T-helper 22 cell (primary cell): ENCODE results near the gene RTL10.

Experiments
- DNase-seq: peaks from one replicate; pipeline ENCODE4 v3.0.0-alpha.2; 2020; ENCODE audit warnings: low read depth

The RTL10 gene, protein sequence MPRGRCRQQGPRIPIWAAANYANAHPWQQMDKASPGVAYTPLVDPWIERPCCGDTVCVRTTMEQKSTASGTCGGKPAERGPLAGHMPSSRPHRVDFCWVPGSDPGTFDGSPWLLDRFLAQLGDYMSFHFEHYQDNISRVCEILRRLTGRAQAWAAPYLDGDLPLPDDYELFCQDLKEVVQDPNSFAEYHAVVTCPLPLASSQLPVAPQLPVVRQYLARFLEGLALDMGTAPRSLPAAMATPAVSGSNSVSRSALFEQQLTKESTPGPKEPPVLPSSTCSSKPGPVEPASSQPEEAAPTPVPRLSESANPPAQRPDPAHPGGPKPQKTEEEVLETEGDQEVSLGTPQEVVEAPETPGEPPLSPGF

DNA sequence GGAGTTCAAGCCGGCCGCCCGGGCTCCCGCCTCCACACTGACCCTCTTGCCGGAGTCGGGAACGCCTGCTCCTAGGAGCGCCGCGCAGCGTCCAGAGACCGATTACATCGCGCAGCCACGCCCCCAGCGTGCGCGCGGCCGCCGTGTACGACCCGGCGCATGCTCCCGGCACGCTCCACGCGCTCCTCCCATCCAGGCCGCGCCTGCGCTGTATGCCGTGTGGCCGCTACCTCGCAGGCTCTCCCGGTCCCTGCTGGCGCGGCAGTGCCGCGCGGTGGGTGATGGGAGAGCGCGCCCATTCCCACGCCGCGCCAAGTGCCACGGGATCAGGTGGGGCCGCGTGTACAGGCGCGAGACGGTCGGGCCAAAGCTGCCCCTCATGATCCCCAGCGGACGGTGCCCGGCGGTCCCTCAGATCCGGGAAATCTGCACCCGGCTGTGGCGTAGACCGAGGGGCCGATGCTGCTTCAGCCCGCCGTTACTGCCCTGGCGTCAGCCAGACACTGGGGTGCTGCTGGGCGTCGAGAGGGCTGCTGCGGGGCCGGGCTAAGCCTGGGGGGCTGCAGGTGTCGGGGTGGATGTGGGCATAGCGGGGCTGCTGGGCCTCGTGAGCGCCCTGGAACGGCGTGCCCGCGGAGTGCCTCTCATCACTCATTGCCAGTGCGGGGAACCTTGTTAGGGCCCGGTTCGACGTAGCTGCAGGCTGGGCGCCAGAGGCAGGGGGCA, at the start of gene RTL10, which contains the start of gene GNB1L:
RTL10 (minus strand) TSS at position 97 of the 726 bp plus-strand sequence. CDS start 2,613 bp downstream, outside the sequence.
GNB1L (minus strand) TSS at position 97 of the 726 bp plus-strand sequence. CDS start 33,519 bp downstream, outside the sequence.
- DNase-seq = peak; percentile 90

DNA sequence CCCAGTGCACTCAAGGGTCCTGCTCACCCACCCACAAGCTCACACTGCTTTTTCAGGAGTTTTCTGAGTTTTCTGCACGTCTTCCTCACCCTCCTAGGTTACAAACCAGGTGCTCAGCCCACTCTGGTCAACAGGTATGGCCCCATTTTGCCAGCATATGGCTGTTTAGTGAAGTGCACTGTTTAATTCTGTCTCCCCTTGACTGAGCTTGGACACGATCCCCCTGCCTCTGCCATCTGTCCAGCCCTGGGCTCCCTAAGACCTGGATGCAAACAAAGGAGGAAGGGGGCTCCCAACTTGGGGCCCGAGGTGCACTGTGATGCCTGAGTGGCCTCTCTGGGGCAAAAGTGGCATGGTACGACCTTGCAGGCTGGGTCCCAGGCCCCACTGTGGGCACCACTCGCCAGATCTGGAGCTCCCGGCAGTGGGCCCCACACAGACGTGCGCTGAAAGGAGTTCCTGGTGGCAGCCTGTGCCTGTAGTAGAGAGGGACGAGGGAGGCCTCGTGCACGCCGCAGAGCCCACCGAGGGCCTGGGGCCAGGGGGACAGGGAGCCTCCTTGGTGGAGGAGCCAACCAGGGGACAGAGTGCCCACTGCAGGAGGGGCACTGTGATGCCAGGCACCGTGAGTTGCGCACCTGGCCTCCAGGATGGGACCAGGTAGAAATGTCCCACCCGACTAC, 49.6 kb upstream of the RTL10 start:
- DNase-seq = no peak

DNA sequence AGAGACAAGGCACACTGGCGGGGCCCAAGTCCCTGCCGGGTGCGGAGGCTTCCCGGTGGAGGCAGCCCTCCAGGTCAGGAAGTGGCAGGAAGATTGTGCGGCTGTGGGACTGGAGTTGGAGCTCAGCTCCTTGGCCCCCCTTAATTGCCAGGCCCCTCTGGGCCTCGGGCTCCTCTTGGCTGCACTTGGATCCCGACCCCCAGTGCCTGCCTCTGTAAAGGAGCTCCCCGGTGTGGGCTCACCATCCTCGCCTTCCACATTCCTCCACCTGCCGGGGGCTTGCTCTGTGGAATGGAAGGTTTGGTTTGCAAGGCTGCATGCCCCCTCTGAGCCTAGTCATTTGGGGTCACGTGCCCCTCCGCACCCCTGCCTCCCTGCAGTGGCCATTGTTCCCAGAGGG, 48.8 kb upstream of the RTL10 start:
- DNase-seq = no peak

DNA sequence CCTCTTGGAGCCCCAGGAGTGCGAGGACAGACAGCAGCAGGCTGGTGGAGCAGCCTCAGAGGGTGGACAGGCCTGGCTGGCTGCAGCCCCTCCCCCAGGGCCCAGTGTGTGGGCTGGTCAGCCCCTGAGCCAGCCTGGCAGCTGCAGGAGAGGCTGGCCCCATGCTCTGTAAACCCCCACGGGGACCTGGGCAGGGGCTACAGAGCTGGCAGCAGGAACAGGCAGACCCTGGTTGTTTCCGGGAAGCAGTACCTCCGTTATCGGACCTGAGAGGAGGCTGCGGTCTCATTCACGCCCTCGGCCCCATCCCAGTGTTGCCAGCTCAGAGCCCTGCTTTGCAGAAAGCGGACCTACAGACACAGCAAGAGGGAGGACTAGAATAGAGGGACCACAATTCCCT, 48.4 kb upstream of the RTL10 start:
- DNase-seq = no peak

DNA sequence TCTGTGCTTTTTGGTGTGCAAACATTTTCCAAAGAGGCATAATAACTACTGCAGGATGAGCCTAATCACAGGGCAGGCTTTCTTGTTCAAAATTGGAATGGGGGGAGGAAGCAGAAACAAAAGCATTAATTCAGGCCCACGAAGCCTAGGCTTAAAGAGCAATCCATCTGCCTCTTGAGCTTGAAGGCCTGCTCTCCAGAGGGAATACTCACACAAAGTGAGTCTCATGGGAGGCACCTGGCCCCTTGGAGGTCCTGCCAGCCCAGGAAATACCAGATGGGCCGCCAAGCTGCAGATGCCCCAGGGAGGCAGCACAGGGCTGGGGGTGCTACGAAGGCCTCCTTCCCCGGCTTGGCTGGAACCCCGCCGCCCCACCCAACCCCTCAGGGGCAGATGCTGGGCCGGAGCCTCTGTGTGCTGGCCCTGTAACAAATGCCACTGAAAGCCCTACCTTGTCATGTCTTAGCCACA, 47.6 kb upstream of the RTL10 start:
- no peak for DNase-seq

DNA sequence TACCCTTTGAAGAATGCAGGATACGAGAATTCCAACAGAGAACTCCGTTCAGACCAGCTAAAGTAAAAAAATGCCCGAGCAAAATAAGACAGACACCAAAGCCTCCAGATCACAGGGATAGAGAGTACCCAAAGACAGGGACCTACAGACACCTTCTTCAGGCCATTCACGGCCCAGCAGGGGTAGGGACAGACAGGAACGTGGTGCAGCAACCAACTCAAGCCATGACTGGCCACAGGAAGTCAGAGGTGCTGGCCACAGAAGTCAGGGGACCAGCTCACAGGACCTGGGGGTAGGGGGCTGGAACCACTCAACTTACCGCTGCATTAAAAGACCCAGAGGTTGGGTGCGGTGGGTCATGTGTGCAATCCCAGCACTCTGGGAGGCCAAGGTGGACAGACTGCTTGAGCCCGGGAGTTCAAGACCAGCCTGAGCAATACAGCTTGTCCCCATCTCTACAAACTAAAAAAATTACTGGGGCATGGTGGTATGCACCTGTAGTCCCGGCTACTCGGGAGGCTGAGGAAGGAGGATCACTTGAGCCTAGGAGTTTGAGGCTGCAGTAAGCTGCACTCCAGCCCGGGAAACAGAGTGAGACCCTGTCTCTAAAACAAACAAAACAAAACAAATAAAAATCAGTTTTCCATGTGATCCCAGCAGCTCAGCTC, 47.0 kb upstream of the RTL10 start:
- no peak for DNase-seq

DNA sequence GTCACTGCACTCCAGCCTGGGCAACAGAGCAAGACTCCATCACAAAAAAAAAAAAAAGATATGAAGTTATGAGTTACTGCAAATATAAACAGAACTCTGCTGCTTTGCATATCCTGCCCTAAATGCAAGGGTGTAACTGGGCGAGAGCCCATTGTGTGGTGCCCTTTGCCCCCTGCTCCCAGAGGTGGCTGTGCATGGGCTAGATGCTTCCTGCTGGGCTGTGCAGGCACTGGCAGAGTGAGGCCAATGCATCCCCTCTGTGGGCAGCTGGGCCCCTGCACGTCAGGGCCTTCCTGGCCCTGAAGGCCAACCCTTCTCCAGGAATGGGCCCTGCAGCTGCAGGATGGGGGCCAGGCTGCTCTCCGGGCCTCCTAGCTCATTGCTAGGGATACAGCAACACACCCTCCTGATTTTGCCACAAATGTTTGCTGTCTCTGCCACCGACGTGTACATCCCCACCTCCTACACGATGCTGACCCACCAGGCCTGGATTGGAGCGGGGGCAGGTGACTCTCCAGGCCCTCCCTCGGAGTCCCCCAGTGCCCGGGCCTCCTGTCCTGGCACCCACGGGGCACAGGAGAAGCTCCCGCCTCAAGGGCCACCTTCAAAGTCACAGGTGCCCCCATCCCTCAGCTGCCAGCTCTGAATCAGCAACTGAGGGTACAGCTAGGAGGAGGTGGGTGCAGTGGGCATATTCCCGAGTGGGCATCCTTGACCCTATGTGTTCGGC, 46.2 kb upstream of the RTL10 start:
- DNase-seq = no peak

DNA sequence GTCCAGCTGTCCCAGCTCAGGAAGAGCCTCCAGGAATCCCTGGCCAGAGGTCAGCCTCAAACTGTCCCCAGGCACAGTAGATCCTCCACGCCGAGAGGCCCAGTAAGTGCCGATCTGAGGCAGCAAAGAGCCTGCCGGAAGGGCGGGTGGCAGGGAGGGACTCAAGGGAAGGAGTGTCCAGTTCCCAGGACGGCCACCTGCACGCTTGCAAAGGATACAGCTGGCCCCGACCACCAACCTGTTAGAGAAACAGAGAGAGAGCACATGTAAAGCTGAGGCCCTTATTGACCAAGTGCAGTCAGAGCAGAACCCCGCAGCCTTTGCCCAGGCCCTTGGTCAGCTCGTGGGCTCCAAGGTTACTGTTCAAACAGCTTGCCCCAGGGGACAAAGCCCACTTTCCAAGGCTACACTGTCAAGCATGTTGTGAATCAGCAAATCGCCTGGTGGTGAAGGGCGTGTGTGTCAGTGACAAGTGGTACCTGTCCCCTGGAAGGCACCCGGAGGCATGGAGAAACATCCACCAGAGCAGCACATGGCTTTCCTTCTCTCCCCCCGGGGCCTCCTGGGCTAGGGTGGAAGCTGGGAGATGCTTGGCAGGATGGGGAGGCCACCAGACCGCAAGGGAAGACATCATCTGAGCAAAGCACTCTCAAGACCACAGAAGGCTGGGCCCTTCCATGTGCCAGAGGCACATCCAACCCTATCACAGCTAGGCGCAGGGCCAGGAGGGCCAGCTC, 44.3 kb upstream of the RTL10 start:
- no peak for DNase-seq

DNA sequence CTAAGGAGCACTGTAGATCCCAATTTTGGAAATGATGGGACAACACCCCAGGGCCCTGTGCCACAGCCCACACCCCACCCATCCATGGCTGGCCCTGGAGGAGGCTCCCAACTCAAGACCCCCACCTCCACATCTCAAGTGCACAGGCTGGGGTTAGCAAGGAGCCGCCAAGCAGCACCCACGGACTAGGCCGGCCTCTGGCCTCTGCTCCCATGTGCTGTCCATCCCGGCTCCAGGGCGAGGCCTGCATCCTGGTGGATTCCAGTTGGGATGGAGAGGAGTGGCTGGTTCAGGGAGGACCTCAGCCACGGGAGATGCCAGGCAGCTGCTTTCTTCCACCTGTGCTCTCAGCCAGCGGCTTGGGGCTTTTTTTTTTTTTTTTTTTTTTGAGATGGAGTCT, 43.5 kb upstream of the RTL10 start:
- no peak for DNase-seq

DNA sequence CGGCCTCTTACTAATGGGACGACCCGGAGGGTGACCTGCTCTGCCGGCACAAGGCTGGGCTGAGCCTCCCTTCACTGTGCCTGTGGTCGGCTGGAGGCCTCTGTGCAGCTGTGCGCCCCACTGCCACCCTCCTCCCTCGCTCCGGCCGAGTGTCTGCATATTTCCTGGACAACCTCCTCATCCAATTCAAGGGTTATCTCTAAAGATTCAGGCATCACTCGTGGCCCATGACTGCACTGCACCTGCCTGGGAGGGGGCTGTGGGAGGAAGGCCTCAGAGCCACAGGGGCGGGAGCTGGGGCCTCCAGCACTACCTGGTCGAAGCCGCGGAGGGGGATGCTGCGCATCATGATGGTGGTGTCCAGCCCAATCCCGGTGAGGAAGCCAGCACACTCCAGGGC, 43.1 kb upstream of the RTL10 start:
- DNase-seq = no peak

DNA sequence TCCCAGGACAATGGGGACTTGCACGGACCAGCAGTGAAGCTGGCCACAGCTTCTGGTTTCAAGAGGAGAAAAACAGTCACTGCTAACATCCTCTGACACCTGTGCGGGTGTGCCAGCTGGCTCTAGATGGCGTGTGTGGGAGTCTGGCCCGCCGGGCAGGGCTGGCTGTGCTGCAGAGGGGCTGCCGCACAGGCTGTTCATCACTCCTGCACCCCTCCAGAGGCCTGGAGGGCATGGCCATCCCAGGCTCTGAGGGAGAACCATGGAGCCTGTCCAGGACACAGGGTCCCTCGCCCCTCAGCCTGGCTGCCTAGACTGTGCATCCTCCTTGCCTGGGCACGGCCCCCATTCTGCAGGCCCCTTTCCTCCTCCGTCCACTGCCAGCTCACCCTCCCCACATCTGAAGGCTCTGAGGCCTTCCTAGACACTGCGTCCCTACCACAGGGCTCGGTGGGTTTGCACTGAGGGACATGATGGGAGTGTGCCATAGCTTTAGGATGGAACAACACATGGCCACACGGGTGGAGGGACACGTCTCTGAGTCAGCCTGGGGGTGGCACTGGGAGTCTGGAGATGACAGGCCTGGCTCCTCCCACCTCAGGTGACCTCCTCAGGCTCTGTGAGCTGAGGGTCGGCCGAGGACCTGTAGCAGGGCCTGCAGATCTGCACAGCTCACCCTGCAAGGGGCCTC, 42.1 kb upstream of the RTL10 start:
- no peak for DNase-seq

DNA sequence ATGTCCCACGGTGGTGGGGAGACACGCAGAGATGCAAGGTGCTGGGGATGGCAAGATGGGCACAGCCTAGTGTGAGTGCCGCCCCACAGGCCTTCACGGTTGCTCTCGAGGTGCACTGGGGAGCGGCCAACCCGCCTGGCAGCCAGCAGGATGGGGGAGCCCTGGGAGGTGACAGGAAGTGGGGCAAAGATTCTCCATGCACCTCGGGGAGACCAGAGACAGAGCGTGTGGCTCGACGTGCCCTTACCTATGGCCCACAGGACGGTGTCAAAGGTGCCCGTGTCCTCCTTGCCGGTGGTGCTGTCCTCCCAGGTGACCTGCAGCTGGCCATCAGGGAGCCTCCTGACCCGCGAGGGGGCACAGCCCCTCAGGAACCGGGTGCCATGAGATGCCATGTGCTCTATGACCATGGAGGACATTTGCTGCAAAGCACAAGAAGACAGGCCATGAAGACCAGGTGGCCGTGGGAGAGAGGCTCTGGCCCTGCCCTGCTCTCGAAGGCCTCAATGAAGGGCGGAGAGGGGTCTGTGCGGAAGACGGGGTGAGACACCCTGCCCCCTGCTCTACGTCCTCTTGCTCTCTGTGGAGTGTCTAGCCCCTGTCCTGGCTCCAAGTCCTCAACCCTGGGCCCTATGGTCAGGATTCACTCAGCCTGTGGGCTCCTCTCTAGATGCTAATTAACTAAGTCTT, 40.6 kb upstream of the RTL10 start:
- no peak for DNase-seq

DNA sequence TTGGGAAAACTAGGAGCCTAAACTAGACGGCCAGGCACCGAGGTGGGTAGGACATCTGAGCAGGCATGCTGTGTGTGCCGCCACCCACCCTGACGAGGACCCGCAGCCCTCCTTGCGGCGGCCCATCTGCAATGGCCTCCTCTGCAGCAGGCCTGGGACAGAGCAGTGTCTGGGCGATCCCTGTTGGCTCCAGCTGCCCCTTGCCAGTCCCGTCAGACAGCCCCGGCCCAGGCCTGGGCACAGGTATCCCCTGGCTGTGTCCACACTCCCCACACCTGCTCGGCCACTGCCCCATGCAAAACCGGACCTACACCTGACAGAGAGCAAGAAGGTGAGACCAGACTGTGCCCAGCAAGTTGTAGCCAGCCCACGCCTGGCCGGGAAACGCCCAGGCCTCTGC, 38.7 kb upstream of the RTL10 start:
- no peak for DNase-seq

DNA sequence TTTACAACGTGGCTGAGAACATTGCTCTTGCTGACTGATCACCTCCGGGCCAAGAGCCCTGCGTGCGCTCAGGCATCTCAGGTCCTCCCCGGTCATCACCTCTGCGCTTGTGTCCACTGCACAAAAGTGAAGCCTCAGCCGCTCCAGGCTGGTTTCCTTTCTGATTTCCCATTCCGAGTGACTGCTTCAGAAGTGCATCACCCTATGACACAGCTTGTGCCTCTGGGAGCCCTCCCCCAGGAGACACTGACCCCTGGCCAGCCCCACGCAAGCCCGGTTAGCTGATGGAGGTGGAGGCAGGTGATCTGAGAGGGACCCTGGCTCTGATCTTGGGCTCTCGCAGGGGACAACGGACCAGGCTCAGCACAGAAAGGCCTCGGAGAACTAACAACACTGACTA, 38.3 kb upstream of the RTL10 start:
- DNase-seq = no peak

DNA sequence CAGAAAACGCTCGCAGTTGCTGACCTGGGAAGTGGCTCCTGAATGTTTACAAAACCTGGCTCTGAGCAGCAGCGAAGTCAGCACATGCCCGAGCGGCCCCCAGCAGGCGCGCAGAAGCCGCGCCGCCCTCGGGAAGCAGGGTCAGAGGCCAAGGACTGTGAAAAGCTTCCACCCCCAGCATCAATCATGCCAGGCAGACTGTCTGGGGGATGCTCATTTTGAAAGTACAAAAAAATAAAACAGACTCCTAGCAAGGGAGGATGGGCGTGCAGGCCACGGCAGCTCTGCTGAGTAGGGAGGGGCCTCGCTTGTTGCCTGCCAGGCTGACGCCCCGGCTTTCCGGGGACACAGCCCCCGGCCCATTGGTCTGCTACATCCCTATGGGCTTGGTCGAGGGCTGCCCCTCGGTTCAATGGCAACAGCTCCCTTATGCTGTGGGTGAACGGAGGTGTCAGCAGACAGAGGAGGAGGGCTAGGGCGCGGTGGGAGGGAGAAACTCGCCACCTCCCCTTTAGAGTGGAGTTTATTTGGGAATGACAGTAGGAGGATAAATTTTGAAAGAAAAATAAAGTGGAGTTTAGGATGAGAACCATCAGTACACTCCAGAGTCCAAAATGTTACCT, 37.7 kb upstream of the RTL10 start:
- DNase-seq = peak; percentile 44

DNA sequence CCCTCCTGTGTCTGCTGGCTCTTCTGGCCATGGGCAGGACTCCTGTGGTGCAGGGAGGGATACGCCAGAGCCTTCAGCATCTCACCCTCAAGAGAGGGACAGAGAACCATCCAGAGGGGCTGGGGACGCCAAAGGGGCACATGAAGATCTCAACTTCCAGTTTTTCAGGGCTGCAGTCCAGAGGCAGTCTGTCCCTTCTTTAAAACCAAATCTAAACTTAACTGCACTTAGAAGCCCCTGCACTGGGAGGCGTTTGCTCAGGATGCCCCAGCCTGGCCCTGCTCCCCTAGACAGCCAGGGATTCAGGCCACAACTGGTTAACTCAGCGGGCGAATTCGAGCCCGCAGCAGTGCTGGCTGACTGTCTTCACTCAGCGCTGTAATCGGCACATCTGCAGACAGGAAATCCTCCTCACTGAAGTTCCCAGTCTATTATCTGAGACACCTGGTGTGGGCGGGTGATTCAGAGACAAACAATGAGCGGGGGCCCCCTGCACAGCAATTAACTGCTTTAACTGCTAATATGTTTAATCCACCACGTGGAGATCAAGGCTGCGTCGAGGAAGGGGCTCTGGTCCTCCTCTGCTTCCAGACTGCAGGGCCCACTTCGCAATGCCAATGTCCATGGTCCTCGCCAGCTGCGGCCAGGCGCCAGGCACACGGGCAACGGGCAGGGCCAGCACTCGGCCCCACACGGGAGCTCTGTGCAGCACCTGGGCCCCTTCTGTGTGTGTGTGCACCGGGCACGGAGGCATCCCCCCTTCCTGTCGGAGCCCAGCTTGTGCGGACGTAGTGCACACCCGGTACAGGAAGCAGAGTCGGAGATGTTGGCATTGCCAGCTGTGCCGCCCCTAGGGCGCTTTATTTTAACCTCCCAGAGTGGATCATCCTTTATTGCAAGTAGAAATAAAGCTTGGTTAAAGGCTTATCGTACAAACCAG, 36.9 kb upstream of the RTL10 start:
- peak; percentile 78 for DNase-seq

DNA sequence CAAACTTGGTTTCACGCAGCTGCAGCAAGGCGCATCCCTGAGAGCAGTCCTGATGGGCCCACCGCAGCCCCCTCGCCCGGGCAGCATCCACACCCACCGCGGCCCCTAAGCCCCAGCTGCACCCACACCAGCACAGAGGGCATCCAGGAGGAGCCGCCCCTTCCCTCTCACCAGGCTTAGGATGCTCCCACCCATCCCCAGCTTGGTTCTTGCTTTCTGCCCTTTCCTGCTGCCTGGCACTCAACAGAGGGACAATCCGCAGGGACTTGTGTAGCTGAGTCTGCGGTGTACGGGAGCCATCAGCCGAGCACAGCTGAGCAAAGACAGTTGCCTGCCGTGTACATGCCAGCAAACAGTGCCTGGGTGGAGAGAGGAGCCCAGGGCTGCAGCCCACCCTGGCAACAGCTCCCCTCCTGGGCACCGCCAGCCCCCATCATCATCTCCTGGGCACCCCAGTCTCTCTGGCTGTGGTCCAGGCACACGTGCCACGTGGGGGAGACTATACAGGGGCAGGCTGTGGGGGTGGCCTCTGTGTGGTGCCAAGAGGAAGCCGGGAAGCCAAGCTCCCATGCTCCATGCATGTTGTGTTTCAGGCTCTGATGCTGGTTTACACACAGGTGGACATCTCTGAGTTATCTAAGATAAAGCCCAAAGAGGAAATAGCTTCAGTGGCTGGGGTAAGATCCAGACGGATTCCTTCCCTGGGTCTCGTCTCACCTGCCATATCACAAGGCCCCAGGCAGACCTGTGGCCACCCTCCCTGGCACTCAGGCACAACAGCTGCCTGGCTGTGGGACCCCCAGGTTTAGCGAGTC, 36.0 kb upstream of the RTL10 start:
- no peak for DNase-seq
